Mesenchymal stem cell (in vitro differentiated cells and primary cell): ENCODE results near the gene ULBP3.
"Not testable (repeated sequence)": the region's sequence is repeated elsewhere in the genome, so short reads cannot be mapped to it uniquely, and the experiment has no call there.

Source experiments
- DNase-seq: peaks from one replicate; pipeline ENCODE4 v3.0.0-alpha.2; 2013
- H2AFZ ChIP-seq: one replicate; pipeline ENCODE4 v1.6.1; 2013; ENCODE audit warnings: low read depth, mild to moderate bottlenecking, control low read depth, inconsistent platforms, low read length, moderate library complexity
- H2AK5ac ChIP-seq: 2 replicates; pipeline ENCODE4 v1.6.1; 2013; ENCODE audit warnings: low read length, moderate library complexity, mild to moderate bottlenecking, inconsistent platforms; ENCODE audit not compliant: severe bottlenecking
- H2BK120ac ChIP-seq: one replicate; pipeline ENCODE4 v1.6.1; 2013; ENCODE audit warnings: low read depth, mild to moderate bottlenecking, inconsistent platforms, low read length, moderate library complexity
- H2BK12ac ChIP-seq, 2 experiments: one replicate each; pipeline ENCODE4 v1.6.1; 2013; ENCODE audit warnings: inconsistent platforms in 2 of 2, low read length in 2 of 2, mild to moderate bottlenecking in 2 of 2, moderate library complexity in 2 of 2, control low read depth in 1 of 2
- H2BK15ac ChIP-seq: one replicate; pipeline ENCODE4 v1.6.1; 2013; ENCODE audit warnings: mild to moderate bottlenecking, low read depth, inconsistent platforms; ENCODE audit not compliant: poor library complexity, severe bottlenecking
- H2BK5ac ChIP-seq: 2 replicates; pipeline ENCODE4 v1.6.1; 2013; ENCODE audit warnings: low read depth, mild to moderate bottlenecking, low read length, control low read depth, inconsistent platforms; ENCODE audit not compliant: poor library complexity, severe bottlenecking
- H3K14ac ChIP-seq, 2 experiments: one replicate each; pipeline ENCODE4 v1.6.1; 2013; ENCODE audit warnings: inconsistent platforms in 2 of 2, low read length in 2 of 2, control low read depth in 1 of 2, mild to moderate bottlenecking in 1 of 2, moderate library complexity in 1 of 2
- H3K18ac ChIP-seq, 2 experiments: one replicate each; pipeline ENCODE4 v1.6.1; 2013; ENCODE audit warnings: inconsistent platforms in 2 of 2, low read length in 2 of 2, control low read depth in 1 of 2, low read depth in 1 of 2, mild to moderate bottlenecking in 1 of 2
- H3K23ac ChIP-seq, 2 experiments: one replicate each; pipeline ENCODE4 v1.6.1; 2013; ENCODE audit warnings: inconsistent platforms in 2 of 2, low read length in 2 of 2, mild to moderate bottlenecking in 2 of 2, moderate library complexity in 2 of 2, control low read depth in 1 of 2
- H3K27ac ChIP-seq: 2 replicates; pipeline ENCODE4 v1.5.1; 2013; ENCODE audit warnings: mild to moderate bottlenecking, moderate library complexity, low read length, control low read depth, inconsistent platforms; ENCODE audit not compliant: poor library complexity, severe bottlenecking
- H3K27me3 ChIP-seq, 2 experiments: 2 replicates each; pipeline versions ENCODE4 v1.6.1 to v1.7.0; 2013; ENCODE audit warnings: low read length in 2 of 2, mild to moderate bottlenecking in 2 of 2, moderate library complexity in 2 of 2, control low read depth in 1 of 2, inconsistent platforms in 1 of 2; ENCODE audit not compliant: control insufficient read depth in 1 of 2, insufficient read depth in 1 of 2
- H3K36me3 ChIP-seq, 2 experiments: 2 replicates each; pipeline versions ENCODE4 v1.6.1 to v1.7.0; 2013; ENCODE audit warnings: low read length in 2 of 2, control low read depth in 1 of 2, inconsistent platforms in 1 of 2, low read depth in 1 of 2, mild to moderate bottlenecking in 1 of 2; ENCODE audit not compliant: insufficient read depth in 2 of 2, control insufficient read depth in 1 of 2
- H3K4ac ChIP-seq, 2 experiments: one replicate each; pipeline ENCODE4 v1.6.1; 2013; ENCODE audit warnings: inconsistent platforms in 2 of 2, low read length in 2 of 2, mild to moderate bottlenecking in 2 of 2, moderate library complexity in 2 of 2, control low read depth in 1 of 2, low read depth in 1 of 2
- H3K4me1 ChIP-seq: 2 replicates; pipeline ENCODE4 v1.6.1; 2013; ENCODE audit warnings: low read depth, low read length, control low read depth; ENCODE audit not compliant: control insufficient read depth, insufficient read depth
- H3K4me2 ChIP-seq: 2 replicates; pipeline ENCODE4 v1.6.1; 2013; ENCODE audit warnings: low read length, mild to moderate bottlenecking, inconsistent platforms; ENCODE audit not compliant: poor library complexity, severe bottlenecking
- H3K4me3 ChIP-seq, 2 experiments: 2 replicates each; pipeline versions ENCODE4 v1.5.1 to v1.7.0; 2013; ENCODE audit warnings: low read length in 2 of 2, mild to moderate bottlenecking in 2 of 2, control low read depth in 1 of 2, low read depth in 1 of 2; ENCODE audit not compliant: insufficient read depth in 1 of 2
- H3K79me1 ChIP-seq: replicated peaks from 2 replicates; pipeline ENCODE4 v1.6.1; 2013; ENCODE audit warnings: mild to moderate bottlenecking, control low read depth, low read length, inconsistent platforms; ENCODE audit not compliant: poor library complexity, severe bottlenecking
- H3K9ac ChIP-seq: 2 replicates; pipeline ENCODE4 v1.7.0; 2013; ENCODE audit warnings: mild to moderate bottlenecking, low read length, moderate library complexity
- H3K9me3 ChIP-seq: 2 replicates; pipeline ENCODE4 v1.7.0; 2013; ENCODE audit warnings: mild to moderate bottlenecking, low read length; ENCODE audit not compliant: control insufficient read depth
- H4K8ac ChIP-seq: one replicate; pipeline ENCODE4 v1.6.1; 2013; ENCODE audit warnings: inconsistent platforms, mild to moderate bottlenecking, low read length, moderate library complexity
- H4K91ac ChIP-seq: one replicate; pipeline ENCODE4 v1.6.1; 2013; ENCODE audit warnings: mild to moderate bottlenecking, low read length, inconsistent platforms
- WGBS: methylation state at CpG from one replicate; pipeline ENCODE4 v1.1.7; 2013; ENCODE audit warnings: mixed read lengths; 5-methylcytosine and 5-hydroxymethylcytosine counted together

Gene ULBP3

DNA sequence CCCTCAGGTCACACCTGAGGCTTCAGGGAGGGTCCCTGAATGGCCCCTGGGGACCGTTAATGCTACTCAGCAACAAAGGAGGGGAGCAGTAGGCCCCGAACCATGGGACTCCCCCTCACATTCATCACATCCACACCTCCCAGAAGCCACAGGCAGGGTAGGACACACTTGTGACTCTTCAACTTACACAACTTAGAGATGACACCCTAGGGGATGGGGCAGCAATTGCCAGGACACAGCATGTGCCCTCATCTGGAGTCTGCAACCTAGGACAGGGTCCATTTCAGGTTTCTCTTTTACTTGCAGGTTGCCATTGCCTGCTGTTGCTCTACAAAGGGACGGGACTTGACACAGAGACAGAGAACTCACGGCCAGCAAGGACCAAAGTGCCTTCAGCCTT lies 770 bp downstream of the ULBP3 start:
- H3K4me1 ChIP-seq = peaks cover 10% of the 10 kb centered on the region
- DNase-seq = no peak
- no peak overlapping the region for H2AK5ac ChIP-seq
- peak overlapping the region; percentile 94 for H2BK15ac ChIP-seq
- peak overlapping the region; percentile 75 to 88 for H3K4me3 ChIP-seq
- H3K4ac ChIP-seq = no peak overlapping the region
- no peak overlapping the region for H3K18ac ChIP-seq
- H3K79me1 ChIP-seq = peaks cover 4% of the 10 kb centered on the region
- H3K36me3 ChIP-seq = peaks cover 11 to 19% of the 10 kb centered on the region in 2 experiments
- H3K9ac ChIP-seq = peak overlapping the region; percentile 86
- 47% methylated on average over 4 of the region's 4 CpGs for WGBS
- peak overlapping the region; percentile 94 for H3K4me2 ChIP-seq
- no peak overlapping the region for H3K23ac ChIP-seq
- H3K27ac ChIP-seq = no peak overlapping the region
- peak overlapping the region; percentile 54 for H2AFZ ChIP-seq
- no peak overlapping the region for H2BK120ac ChIP-seq
- no peaks in the 10 kb centered on the region for H3K9me3 ChIP-seq
- H4K91ac ChIP-seq = no peak overlapping the region
- no peak overlapping the region for H2BK12ac ChIP-seq
- H2BK5ac ChIP-seq = no peak overlapping the region
- H3K14ac ChIP-seq = no peak overlapping the region
- H3K27me3 ChIP-seq = no peaks in the 10 kb centered on the region
- H4K8ac ChIP-seq = peak overlapping the region; percentile 45

DNA sequence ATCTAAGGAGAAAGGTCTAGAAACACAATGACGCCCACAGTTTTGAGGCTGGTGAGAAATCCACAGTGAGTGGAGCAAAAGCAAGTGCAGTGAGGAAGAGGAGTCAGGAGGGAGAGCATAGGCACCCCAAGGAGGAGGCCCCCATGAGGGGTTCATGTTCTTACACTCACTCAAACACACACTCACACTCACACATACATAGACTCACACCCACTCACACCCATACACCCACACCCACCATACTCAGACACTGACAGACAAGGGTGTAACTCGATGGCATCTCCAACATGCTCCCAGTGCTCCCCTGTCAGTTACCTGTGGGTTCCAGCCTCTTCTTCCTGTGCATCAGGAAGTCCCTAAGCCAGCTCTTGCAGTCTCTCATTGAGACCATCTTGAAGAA lies 3.8 kb downstream of the ULBP3 start:
- Histone ChIP-seq H3K4ac (no peak overlapping the region), H3K9me3 (no peaks in the 10 kb centered on the region), H3K14ac (no peak overlapping the region), H4K91ac (no peak overlapping the region), H3K36me3 (peaks cover 11 to 19% of the 10 kb centered on the region in 2 experiments), H2AFZ (no peak overlapping the region), H3K27ac (no peak overlapping the region), H3K23ac (no peak overlapping the region), H3K4me3 (no peak overlapping the region), H2BK12ac (no peak overlapping the region), H3K79me1 (peaks cover 4% of the 10 kb centered on the region), H2BK15ac (no peak overlapping the region), H3K4me1 (peaks cover 5% of the 10 kb centered on the region), H2BK120ac (no peak overlapping the region), H3K18ac (no peak overlapping the region), H3K27me3 (no peaks in the 10 kb centered on the region), H3K4me2 (no peak overlapping the region), H2BK5ac (no peak overlapping the region), H4K8ac (no peak overlapping the region), H2AK5ac (no peak overlapping the region), H3K9ac (no peak overlapping the region)
- no peak for DNase-seq
- WGBS = 89% methylated on average over 1 of the region's 2 CpGs

DNA sequence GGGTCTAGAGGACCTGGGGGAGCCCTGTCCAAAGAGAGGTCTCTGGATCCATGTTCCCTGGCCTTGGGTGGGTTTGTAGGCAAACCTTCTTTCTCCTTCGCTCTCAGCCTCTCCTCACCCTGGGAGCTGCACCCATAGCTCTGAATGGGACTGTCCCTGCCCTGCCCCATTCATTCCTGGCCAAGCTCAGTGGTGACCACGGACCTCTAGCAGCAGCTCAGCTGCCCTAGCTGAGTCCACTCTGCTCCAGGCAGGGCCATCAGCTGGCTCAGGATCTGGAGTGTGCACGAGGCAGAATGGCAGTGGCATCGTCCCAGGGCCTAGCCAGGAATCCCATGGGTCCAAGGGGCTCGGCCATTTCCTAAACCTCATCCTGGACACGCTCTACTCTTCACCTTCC lies 5.3 kb downstream of the ULBP3 start:
- WGBS = 93% methylated on average over 6 of the region's 6 CpGs
- no peak overlapping the region for H2AK5ac ChIP-seq
- H3K4me3 ChIP-seq = no peak overlapping the region
- H3K14ac ChIP-seq = no peak overlapping the region
- no peak overlapping the region for H2AFZ ChIP-seq
- no peak overlapping the region for H4K8ac ChIP-seq
- H3K79me1 ChIP-seq = peaks cover 4% of the 10 kb centered on the region
- H3K36me3 ChIP-seq = peaks cover 11 to 19% of the 10 kb centered on the region in 2 experiments
- H2BK5ac ChIP-seq = no peak overlapping the region
- H3K27ac ChIP-seq = no peak overlapping the region
- no peak overlapping the region for H3K23ac ChIP-seq
- H2BK12ac ChIP-seq = no peak overlapping the region
- no peak overlapping the region for H2BK120ac ChIP-seq
- no peak overlapping the region for H3K4me2 ChIP-seq
- peaks cover 0 to 5% of the 10 kb centered on the region in 2 experiments for H3K27me3 ChIP-seq
- no peak overlapping the region for H4K91ac ChIP-seq
- no peak overlapping the region for H3K18ac ChIP-seq
- H3K4ac ChIP-seq = no peak overlapping the region
- H2BK15ac ChIP-seq = no peak overlapping the region
- H3K9ac ChIP-seq = no peak overlapping the region
- DNase-seq = no peak
- peaks cover 3% of the 10 kb centered on the region for H3K4me1 ChIP-seq
- H3K9me3 ChIP-seq = no peaks in the 10 kb centered on the region

DNA sequence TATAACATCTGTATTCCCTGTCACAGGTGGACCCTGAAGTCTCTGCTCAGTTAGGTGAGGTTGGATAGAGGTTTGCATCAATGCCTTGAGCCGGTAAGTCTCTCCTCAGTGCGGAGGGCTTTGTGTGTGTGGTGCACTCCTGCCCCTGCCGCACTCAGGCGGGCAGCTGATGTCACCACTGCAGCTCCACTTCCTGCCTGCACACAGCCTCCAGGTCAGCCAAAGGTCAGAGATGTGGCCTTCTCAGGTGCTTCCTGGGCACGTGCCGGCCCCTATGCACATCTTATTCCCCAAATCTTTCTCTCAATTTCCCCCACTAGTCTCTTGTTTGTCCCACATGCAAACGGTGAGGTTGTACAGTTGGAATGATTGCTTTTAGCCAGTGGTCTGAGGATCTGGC lies 8.9 kb downstream of the ULBP3 start:
- H2BK15ac ChIP-seq, H4K8ac ChIP-seq, H3K4me2 ChIP-seq, H3K4ac ChIP-seq, H3K9me3 ChIP-seq, H3K79me1 ChIP-seq, DNase-seq, H3K4me3 ChIP-seq, H4K91ac ChIP-seq, H3K18ac ChIP-seq, H3K4me1 ChIP-seq, H2AFZ ChIP-seq, H3K27ac ChIP-seq, H3K9ac ChIP-seq, H3K14ac ChIP-seq, H2BK12ac ChIP-seq, H2BK120ac ChIP-seq, H3K23ac ChIP-seq, H2AK5ac ChIP-seq, H2BK5ac ChIP-seq: not testable (repeated sequence)
- WGBS = 96% methylated on average over 5 of the region's 7 CpGs
- Histone ChIP-seq H3K36me3 (peaks cover 7 to 13% of the 10 kb centered on the region in 2 experiments), H3K27me3 (peaks cover 7 to 38% of the 10 kb centered on the region in 2 experiments)
